ENCODE results near the gene DSTYK. TPM values are rescaled to one million over a fixed set of nuclear protein-coding genes. Genes with fewer than 3 reads are reported as not detected.
A peak's percentile ranks its signal among the peaks of the same experiment; 100 is the strongest.

DSTYK gene
- total RNA-seq, 2 donors from 2014 or later: 9.8 to 11.0 TPM

- Histone ChIP-seq H3K4me3 (ENCODE audit: low read length) (no peak overlapping the region), H3K27me3 (ENCODE audit: control insufficient read depth, insufficient read depth, low read length, poor library complexity, severe bottlenecking) (no peaks in the 10 kb centered on the region), H3K36me3 (ENCODE audit: control insufficient read depth, insufficient read depth, low read length) (no peaks in the 10 kb centered on the region), H3K4me1 (ENCODE audit: control insufficient read depth, insufficient read depth, low read length) (no peaks in the 10 kb centered on the region), H3K27ac (ENCODE audit: low read depth, low read length) (no peak overlapping the region), H3K9ac (ENCODE audit: extremely low read depth, low read length, poor library complexity, severe bottlenecking) (no peak overlapping the region), H3K9me3 (ENCODE audit: control insufficient read depth, low read length) (no peaks in the 10 kb centered on the region)
- no peaks in the 10 kb centered on the region for H3K9me3 Mint-ChIP-seq
- no peak for TF ChIP-seq CTCF (conservative IDR thresholded peaks at IDR 0.05)
- peaks cover 1% of the 10 kb centered on the region for H3K36me3 Mint-ChIP-seq (ENCODE audit: low read depth)
- H3K4me3 Mint-ChIP-seq: no peak overlapping the region
- H3K27me3 Mint-ChIP-seq (ENCODE audit: insufficient read depth): no peaks in the 10 kb centered on the region
- no peak overlapping the region for H3K27ac Mint-ChIP-seq
- 90 to 96% methylated on average over 3 of the region's 3 CpGs for WGBS, 2 experiments (ENCODE audit: insufficient coverage in 1 of 2, insufficient read length in 1 of 2)
- H3K4me1 Mint-ChIP-seq: peaks cover 5% of the 10 kb centered on the region
- DNase-seq: no peak
Measured at GRCh38 chr1:205240569-205240968, 29.1 kb upstream of the DSTYK start.

DNA sequence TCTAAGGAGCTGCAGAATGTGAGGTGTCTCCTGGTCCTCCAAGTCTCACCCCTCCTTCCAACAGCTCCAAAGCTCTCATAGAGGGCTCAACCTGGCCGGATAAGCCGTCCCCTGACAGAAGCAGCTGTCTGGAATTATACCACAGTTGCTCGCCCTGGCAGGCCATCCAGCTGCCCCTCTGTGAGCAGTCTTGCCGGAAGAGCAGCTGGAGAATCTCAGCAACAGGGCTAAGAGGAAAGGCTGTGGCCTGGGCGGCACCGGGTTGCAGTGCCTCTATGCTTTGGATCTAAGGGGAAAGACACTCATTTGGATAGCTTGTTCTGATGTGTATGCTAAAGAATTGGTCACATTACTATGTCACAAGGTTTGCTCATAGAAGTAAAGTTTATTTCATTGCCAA, 28.6 kb upstream of the DSTYK start:
- Mint-ChIP-seq H3K4me3 (no peak overlapping the region), H3K36me3 (ENCODE audit: low read depth) (peaks cover 1% of the 10 kb centered on the region), H3K27ac (no peak overlapping the region), H3K9me3 (no peaks in the 10 kb centered on the region), H3K4me1 (peaks cover 5% of the 10 kb centered on the region), H3K27me3 (ENCODE audit: insufficient read depth) (no peaks in the 10 kb centered on the region)
- Histone ChIP-seq H3K4me3 (ENCODE audit: low read length) (no peak overlapping the region), H3K4me1 (ENCODE audit: control insufficient read depth, insufficient read depth, low read length) (no peaks in the 10 kb centered on the region), H3K27ac (ENCODE audit: low read depth, low read length) (no peak overlapping the region), H3K9ac (ENCODE audit: extremely low read depth, low read length, poor library complexity, severe bottlenecking) (no peak overlapping the region), H3K27me3 (ENCODE audit: control insufficient read depth, insufficient read depth, low read length, poor library complexity, severe bottlenecking) (no peaks in the 10 kb centered on the region), H3K9me3 (ENCODE audit: control insufficient read depth, low read length) (no peaks in the 10 kb centered on the region), H3K36me3 (ENCODE audit: control insufficient read depth, insufficient read depth, low read length) (no peaks in the 10 kb centered on the region)
- TF ChIP-seq CTCF (conservative IDR thresholded peaks at IDR 0.05): no peak
- WGBS, 2 experiments (ENCODE audit: insufficient coverage in 1 of 2, insufficient read length in 1 of 2): 89 to 91% methylated on average over 6 of the region's 6 CpGs
- DNase-seq: peak; percentile 16

GRCh38 chr1:205239078-205239477, 27.6 kb upstream of the DSTYK start:
- no peak overlapping the region for H3K4me3 ChIP-seq (ENCODE audit: low read length)
- no peak overlapping the region for H3K4me3 Mint-ChIP-seq
- H3K27ac Mint-ChIP-seq: no peak overlapping the region
- H3K27me3 Mint-ChIP-seq (ENCODE audit: insufficient read depth): no peaks in the 10 kb centered on the region
- 89 to 92% methylated on average over 3 of the region's 3 CpGs for WGBS, 2 experiments (ENCODE audit: insufficient coverage in 1 of 2, insufficient read length in 1 of 2)
- H3K9me3 ChIP-seq (ENCODE audit: control insufficient read depth, low read length): no peaks in the 10 kb centered on the region
- H3K36me3 ChIP-seq (ENCODE audit: control insufficient read depth, insufficient read depth, low read length): no peaks in the 10 kb centered on the region
- DNase-seq: peak; percentile 36
- peaks cover 5% of the 10 kb centered on the region for H3K4me1 Mint-ChIP-seq
- no peaks in the 10 kb centered on the region for H3K4me1 ChIP-seq (ENCODE audit: control insufficient read depth, insufficient read depth, low read length)
- no peaks in the 10 kb centered on the region for H3K27me3 ChIP-seq (ENCODE audit: control insufficient read depth, insufficient read depth, low read length, poor library complexity, severe bottlenecking)
- H3K9ac ChIP-seq (ENCODE audit: extremely low read depth, low read length, poor library complexity, severe bottlenecking): no peak overlapping the region
- H3K36me3 Mint-ChIP-seq (ENCODE audit: low read depth): peaks cover 1% of the 10 kb centered on the region
- no peak for TF ChIP-seq CTCF (conservative IDR thresholded peaks at IDR 0.05)
- H3K27ac ChIP-seq (ENCODE audit: low read depth, low read length): no peak overlapping the region
- H3K9me3 Mint-ChIP-seq: no peaks in the 10 kb centered on the region

Measured in endodermal cell (in vitro differentiated cells).